Cardiac septum (tissue), 1 donor: ENCODE results near the gene PGLYRP2. TPM values are rescaled to one million over a fixed set of nuclear protein-coding genes. Genes with fewer than 3 reads are reported as not detected.
"Not testable (repeated sequence)": the region's sequence is repeated elsewhere in the genome, so short reads cannot be mapped to it uniquely, and the experiment has no call there.

Experiments
- DNase-seq: peaks from one replicate; pipeline ENCODE4 v3.0.0-alpha.2; 2020; ENCODE audit warnings: low spot score
- intact Hi-C: fragments of 100-400 bp; cut with DNase I; formaldehyde crosslinking; loops from one replicate; pipeline ENCODE4 v1.14.0; 2022
- total RNA-seq: library from RNA; stranded (reverse); fragmentation: NEBNext Ultra II Directional; extraction: Animal tissue kit (Norgen Biotek cat#: 25700); gene quantifications from one replicate; pipeline ENCODE4 v1.2.1, GENCODE V29; 2021
- donor health status: DM: no; HTN: no; CAD: no.

Gene PGLYRP2
- total RNA-seq, 1 donor from 2014 or later: not detected

DNA sequence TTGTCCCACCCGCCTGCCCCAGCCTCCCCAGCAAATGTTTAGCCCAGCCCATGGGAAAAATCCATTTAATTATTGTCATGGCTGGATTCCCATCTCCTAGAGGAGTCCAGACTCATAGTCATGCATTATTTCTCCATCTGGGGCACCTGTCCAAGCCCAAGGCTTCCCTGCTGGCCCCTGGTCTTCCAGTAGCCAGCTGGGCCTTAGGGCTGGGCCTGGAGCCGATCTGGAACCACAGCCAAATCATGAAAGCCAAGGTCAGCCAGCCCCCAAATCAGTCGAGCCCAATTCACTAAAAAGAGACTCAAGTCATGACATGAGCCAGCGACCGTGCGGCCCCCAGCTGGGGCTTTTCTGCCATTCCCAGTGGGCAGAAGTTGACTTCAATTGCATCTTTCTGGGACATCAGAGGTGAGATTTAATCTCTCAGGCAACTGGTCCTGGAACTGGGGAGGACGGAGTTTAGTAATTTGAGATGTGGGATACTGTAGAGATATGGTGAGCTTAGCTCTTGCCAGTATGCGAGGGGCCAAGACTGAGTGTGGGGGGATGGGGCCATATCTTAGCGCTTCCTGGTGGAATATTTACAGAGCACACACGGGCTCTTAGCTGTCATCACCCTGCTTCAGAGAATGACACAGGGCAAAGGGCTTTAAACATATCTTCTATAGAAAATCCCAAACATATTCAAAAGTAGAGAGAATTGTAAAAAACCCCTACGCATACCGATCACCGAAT is 9.4 kb upstream of the PGLYRP2 start:
- intact Hi-C loops: no loop called here
- DNase-seq: peak; percentile 55

GRCh38 chr19:15487038-15487437 is 7.7 kb upstream of the PGLYRP2 start:
- DNase-seq: no peak
- intact Hi-C loops: no loop called here

DNA sequence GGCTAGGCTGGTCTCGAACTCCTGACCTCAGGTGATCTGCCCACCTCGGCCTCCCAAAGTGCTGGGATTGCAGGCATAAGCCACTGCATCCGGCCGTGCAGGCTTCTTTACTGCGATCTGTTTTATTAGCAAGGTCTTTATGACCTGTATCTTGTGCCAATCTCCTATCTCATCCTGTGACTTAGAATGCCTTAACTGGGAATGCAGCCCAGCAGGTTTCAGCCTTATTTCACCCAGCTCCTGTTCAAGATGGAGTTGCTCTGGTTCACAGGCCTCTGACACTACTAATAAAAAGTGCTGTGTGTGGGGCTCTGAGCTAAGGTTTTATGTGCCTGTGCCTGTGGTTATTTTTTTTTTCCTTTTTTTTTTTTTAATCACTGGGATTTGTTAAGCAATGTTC is 6.5 kb upstream of the PGLYRP2 start:
- intact Hi-C loops, DNase-seq: not testable (repeated sequence)

DNA sequence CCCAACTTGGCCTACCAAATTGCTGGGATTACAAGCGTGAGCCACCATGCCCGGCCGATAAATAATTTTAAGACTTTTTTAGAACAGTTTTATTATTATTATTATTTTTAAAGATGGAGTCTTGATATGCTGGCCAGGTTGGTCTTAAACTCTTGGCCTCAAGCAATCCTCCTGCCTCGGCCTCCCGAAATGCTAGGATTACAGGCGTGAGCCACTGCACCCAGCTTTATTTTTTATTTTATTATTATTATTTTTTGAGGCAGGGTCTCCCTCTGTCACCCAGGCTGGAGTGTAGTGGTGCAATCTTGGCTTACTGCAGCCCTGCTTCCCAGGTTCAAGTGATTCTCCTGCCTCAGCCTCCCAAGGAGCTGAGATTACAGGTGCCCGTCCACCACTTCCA is 1.7 kb upstream of the PGLYRP2 start:
- intact Hi-C loops: loop anchor here (5.0 kb wide), 1 partner anchor 76 kb away; no protein-coding TSS in a partner anchor
- DNase-seq: peak; percentile 54

GRCh38 chr19:15476325-15476724 is 3.0 kb downstream of the PGLYRP2 start:
- intact Hi-C loops: no loop called here
- DNase-seq: peak; percentile 57

- intact Hi-C loops: no loop called here
- DNase-seq: peak; percentile 50
Observed at GRCh38 chr19:15475611-15476010, 3.7 kb downstream of the PGLYRP2 start.

GRCh38 chr19:15475169-15475568 is 4.1 kb downstream of the PGLYRP2 start:
- no peak for DNase-seq
- intact Hi-C loops: no loop called here

GRCh38 chr19:15473821-15474220 is 5.5 kb downstream of the PGLYRP2 start:
- intact Hi-C loops: not testable (repeated sequence)
- peak; percentile 7 for DNase-seq

- DNase-seq: peak; percentile 51
- intact Hi-C loops: no loop called here
Observed at GRCh38 chr19:15471639-15472101, 7.6 kb downstream of the PGLYRP2 start.

GRCh38 chr19:15469513-15470297 is 9.6 kb downstream of the PGLYRP2 start:
- DNase-seq: peak; percentile 69
- intact Hi-C loops: no loop called here

GRCh38 chr19:15468675-15469512 is 10.4 kb downstream of the PGLYRP2 start:
- intact Hi-C loops: no loop called here
- peak; percentile 65 for DNase-seq

DNA sequence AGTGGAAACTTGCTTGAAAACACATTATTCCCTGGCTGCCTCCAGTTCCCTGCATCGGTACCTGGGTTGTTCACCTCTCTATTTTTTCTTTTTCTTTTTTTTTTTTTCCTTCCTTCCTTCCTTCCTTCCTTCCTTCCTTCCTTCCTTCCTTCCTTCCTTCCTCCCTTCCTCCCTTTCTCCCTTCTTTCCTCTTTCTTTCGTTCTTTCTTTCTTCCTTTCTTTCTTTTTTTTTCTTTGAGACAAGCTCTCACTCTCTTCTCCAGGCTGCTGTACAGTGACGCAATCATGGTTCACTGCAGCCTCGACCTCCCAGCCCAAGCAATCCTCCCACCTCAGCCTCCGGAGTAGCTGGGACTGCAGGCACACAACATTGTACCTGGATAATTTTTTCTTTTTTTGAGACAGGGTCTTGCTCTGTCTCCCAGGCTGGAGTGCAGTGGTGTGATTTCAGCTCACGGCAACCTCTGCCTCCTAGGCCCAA is 11.5 kb downstream of the PGLYRP2 start:
- DNase-seq: peak; percentile 38
- intact Hi-C loops: no loop called here

GRCh38 chr19:15466851-15467733 is 12.2 kb downstream of the PGLYRP2 start:
- intact Hi-C loops: no loop called here
- DNase-seq: peak; percentile 72

- intact Hi-C loops: no loop called here
- peak; percentile 81 for DNase-seq
Observed at GRCh38 chr19:15464394-15465385, 14.6 kb downstream of the PGLYRP2 start, which contains the start of gene RASAL3. TSS of gene RASAL3 (minus strand) at chr19:15464544. CDS start at chr19:15464358, 186 bp downstream.

DNA sequence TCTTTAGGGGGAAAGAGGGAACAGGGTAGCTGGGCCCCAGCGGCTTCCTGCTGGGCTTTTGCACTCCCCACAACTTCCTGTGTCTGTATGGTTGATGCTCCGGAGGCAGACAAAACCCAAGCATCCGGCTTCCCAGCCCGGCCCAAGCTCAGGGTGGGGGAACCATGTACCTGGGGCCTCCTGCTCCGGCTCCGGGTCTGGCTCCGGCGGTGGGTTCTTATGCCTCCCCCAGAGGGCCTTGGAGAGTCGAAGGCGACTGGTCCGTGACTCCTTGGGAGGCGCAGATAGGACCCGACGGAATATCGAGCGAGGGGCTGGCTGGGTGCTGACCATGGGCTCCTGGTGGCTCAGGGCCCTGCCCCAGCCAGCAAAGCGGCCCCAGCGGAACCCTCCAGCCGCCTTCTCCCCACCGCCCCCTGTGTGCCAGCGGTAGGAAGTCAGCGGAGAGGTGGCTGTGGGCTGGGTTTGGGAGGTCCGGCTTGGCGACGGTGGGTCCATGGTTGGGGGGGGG is 15.4 kb downstream of the PGLYRP2 start:
- intact Hi-C loops: no loop called here
- DNase-seq: peak; percentile 87

- intact Hi-C loops: no loop called here
- DNase-seq: no peak
Observed at GRCh38 chr19:15461694-15462093, 17.6 kb downstream of the PGLYRP2 start.
